Activated T-cell treated with anti-CD3 and anti-CD28 coated beads, Interleukin-2, amount 50 U/mL, for 4 hours (primary cell): ENCODE data around the gene YPEL4. TPM values are rescaled to one million over a fixed set of nuclear protein-coding genes. Genes with fewer than 3 reads are reported as not detected.

Experiments used
- ATAC-seq, 2 donors: fragments of 200-7000 bp; cut with Tn5 transposase; one replicate each; pipeline ENCODE4 v1.10.0; 2021
- DNase-seq: peaks from one replicate; pipeline ENCODE4 v3.0.0-alpha.2; 2020
- H3K27me3 Mint-ChIP-seq: one replicate; pipeline ENCODE4 v1.8.0; 2021; ENCODE audit warnings: low read depth, mixed read lengths
- H3K36me3 Mint-ChIP-seq: one replicate; pipeline ENCODE4 v1.8.0; 2022; ENCODE audit warnings: mixed read lengths; ENCODE audit not compliant: insufficient read depth
- H3K4me1 Mint-ChIP-seq: one replicate; pipeline ENCODE4 v1.8.0; 2021; ENCODE audit warnings: low read depth, mixed read lengths
- H3K4me3 Mint-ChIP-seq: one replicate; pipeline ENCODE4 v1.8.0; 2021; ENCODE audit warnings: mild to moderate bottlenecking, moderate library complexity, mixed read lengths
- H3K9me3 Mint-ChIP-seq: one replicate; pipeline ENCODE4 v1.8.0; 2021; ENCODE audit warnings: mixed read lengths
- total RNA-seq, 3 donors: library from RNA; stranded (reverse); gene quantifications; one replicate each; pipeline ENCODE4 v1.2.1, GENCODE V29; 2021

The YPEL4 gene
- total RNA-seq, 3 donors from 2014 or later, result 0.05 TPM; not detected in 2

GRCh38 chr11:57601297-57601696 lies 48.4 kb downstream of the YPEL4 start:
- H3K4me1 Mint-ChIP-seq, result no peaks in the 10 kb centered on the region
- H3K9me3 Mint-ChIP-seq, result no peaks in the 10 kb centered on the region
- no peaks in the 10 kb centered on the region for H3K36me3 Mint-ChIP-seq
- no peak overlapping the region for H3K4me3 Mint-ChIP-seq
- ATAC-seq (no peak), DNase-seq (no peak)
- H3K27me3 Mint-ChIP-seq, result peaks cover 32% of the 10 kb centered on the region

- Mint-ChIP-seq H3K4me3 (no peak overlapping the region), H3K9me3 (no peaks in the 10 kb centered on the region), H3K27me3 (peaks cover 36% of the 10 kb centered on the region), H3K4me1 (no peaks in the 10 kb centered on the region), H3K36me3 (no peaks in the 10 kb centered on the region)
- ATAC-seq (no peak), DNase-seq (no peak)
These were observed 50.3 kb downstream of the YPEL4 start for GRCh38 chr11:57599381-57599780.

GRCh38 chr11:57598831-57599155 lies 50.9 kb downstream of the YPEL4 start:
- DNase-seq, result no peak
- H3K36me3 Mint-ChIP-seq, result no peaks in the 10 kb centered on the region
- no peak overlapping the region for H3K4me3 Mint-ChIP-seq
- H3K27me3 Mint-ChIP-seq, result peaks cover 42% of the 10 kb centered on the region
- no peaks in the 10 kb centered on the region for H3K4me1 Mint-ChIP-seq
- no peak for ATAC-seq
- no peaks in the 10 kb centered on the region for H3K9me3 Mint-ChIP-seq

- DNase-seq, result no peak
- ATAC-seq, result no peak
- Mint-ChIP-seq H3K4me3 (no peak overlapping the region), H3K27me3 (peaks cover 42% of the 10 kb centered on the region), H3K9me3 (no peaks in the 10 kb centered on the region), H3K4me1 (no peaks in the 10 kb centered on the region), H3K36me3 (no peaks in the 10 kb centered on the region)
These were observed 51.5 kb downstream of the YPEL4 start for GRCh38 chr11:57597916-57598830.

GRCh38 chr11:57597461-57597915 lies 52.2 kb downstream of the YPEL4 start, which contains the start of gene SERPING1:
TSS of gene SERPING1 (plus strand) at chr11:57597685. CDS start at chr11:57598271, 586 bp downstream.
- Mint-ChIP-seq H3K27me3 (peaks cover 44% of the 10 kb centered on the region), H3K9me3 (no peaks in the 10 kb centered on the region), H3K36me3 (no peaks in the 10 kb centered on the region), H3K4me3 (no peak within 1 kb of the TSS), H3K4me1 (no peaks in the 10 kb centered on the region)
- ATAC-seq (no peak), DNase-seq (no peak)

- H3K9me3 Mint-ChIP-seq, result no peaks in the 10 kb centered on the region
- DNase-seq (no peak), ATAC-seq (no peak)
- H3K27me3 Mint-ChIP-seq, result peaks cover 44% of the 10 kb centered on the region
- no peaks in the 10 kb centered on the region for H3K4me1 Mint-ChIP-seq
- H3K4me3 Mint-ChIP-seq, result no peak overlapping the region
- H3K36me3 Mint-ChIP-seq, result no peaks in the 10 kb centered on the region
These were observed 53.3 kb downstream of the YPEL4 start for GRCh38 chr11:57596266-57596885.

Other genes starting within 250 kb of the YPEL4 start
- 100 to 1,000 TPM; 508 to 551 (median 529) TPM for gene SLC43A3, start 222.8 kb downstream of the YPEL4 start, total RNA-seq
- under 1 TPM; 0.16 to 0.33 (median 0.27) TPM for gene RTN4RL2, start 189.4 kb downstream of the YPEL4 start, total RNA-seq
- gene SLC43A1, start 134.2 kb downstream of the YPEL4 start, total RNA-seq, result 10 to 100 TPM; 15.5 to 20.3 (median 18.3) TPM
- gene TIMM10, start 119.2 kb downstream of the YPEL4 start, total RNA-seq, result 100 to 1,000 TPM; 152 to 189 (median 154) TPM
- not detected for gene SMTNL1, start 112.3 kb downstream of the YPEL4 start, total RNA-seq
- gene UBE2L6, start 82.2 kb downstream of the YPEL4 start, total RNA-seq, result 100 to 1,000 TPM; 117 to 136 (median 122) TPM
- gene SERPING1, start 52.2 kb downstream of the YPEL4 start, total RNA-seq, result 1 to 10 TPM in 2 of 3 donors, under 1 TPM in 1; 0.55 to 2.1 (median 1.7) TPM
- gene CLP1, start 7.8 kb upstream of the YPEL4 start, total RNA-seq, result 10 to 100 TPM; 21.6 to 24.6 (median 22.0) TPM
- gene ZDHHC5, start 18.2 kb upstream of the YPEL4 start, total RNA-seq, result 10 to 100 TPM; 65.0 to 78.1 (median 73.8) TPM
- gene MED19, start 62.3 kb upstream of the YPEL4 start, total RNA-seq, result 10 to 100 TPM; 23.2 to 26.3 (median 24.4) TPM
- gene TMX2, start 62.7 kb upstream of the YPEL4 start, total RNA-seq, result 100 to 1,000 TPM; 126 to 137 (median 137) TPM
- gene SELENOH, start 91.6 kb upstream of the YPEL4 start, total RNA-seq, result 100 to 1,000 TPM; 231 to 290 (median 260) TPM
- not detected for gene BTBD18, start 101.9 kb upstream of the YPEL4 start, total RNA-seq
- gene CTNND1, start 111.9 kb upstream of the YPEL4 start, total RNA-seq, result 1 to 10 TPM; 4.9 to 6.3 (median 5.4) TPM